SU-DHL-6 (cell line): Measurements from ENCODE around the gene TRMT1.

Source experiments
- EZH2phosphoT487 ChIP-seq: fragments of 200-600 bp; sonication (generic), shearing (Covaris generic); conservative IDR thresholded peaks from 2 replicates; pipeline ENCODE4 v1.6.1; 2018; ENCODE audit warnings: mild to moderate bottlenecking, antibody characterized with exemption, low read length, moderate library complexity, mixed read lengths
- TF ChIP-seq, protein P1 (sequence below): fragments of 200-600 bp; sonication (generic); IDR thresholded peaks from one replicate; pipeline ENCODE4 v1.5.1; 2017; ENCODE audit warnings: antibody characterized with exemption, mild to moderate bottlenecking, low read length, moderate library complexity; ENCODE audit not compliant: insufficient read depth, poor library complexity, severe bottlenecking

GRCh38 chr19:13066226-13066625, 50.3 kb downstream of the TRMT1 start:
- TF ChIP-seq, protein P1, sequence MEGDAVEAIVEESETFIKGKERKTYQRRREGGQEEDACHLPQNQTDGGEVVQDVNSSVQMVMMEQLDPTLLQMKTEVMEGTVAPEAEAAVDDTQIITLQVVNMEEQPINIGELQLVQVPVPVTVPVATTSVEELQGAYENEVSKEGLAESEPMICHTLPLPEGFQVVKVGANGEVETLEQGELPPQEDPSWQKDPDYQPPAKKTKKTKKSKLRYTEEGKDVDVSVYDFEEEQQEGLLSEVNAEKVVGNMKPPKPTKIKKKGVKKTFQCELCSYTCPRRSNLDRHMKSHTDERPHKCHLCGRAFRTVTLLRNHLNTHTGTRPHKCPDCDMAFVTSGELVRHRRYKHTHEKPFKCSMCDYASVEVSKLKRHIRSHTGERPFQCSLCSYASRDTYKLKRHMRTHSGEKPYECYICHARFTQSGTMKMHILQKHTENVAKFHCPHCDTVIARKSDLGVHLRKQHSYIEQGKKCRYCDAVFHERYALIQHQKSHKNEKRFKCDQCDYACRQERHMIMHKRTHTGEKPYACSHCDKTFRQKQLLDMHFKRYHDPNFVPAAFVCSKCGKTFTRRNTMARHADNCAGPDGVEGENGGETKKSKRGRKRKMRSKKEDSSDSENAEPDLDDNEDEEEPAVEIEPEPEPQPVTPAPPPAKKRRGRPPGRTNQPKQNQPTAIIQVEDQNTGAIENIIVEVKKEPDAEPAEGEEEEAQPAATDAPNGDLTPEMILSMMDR: no peak
- no peak for TF ChIP-seq EZH2phosphoT487
